ENCODE measurements around the gene RAP1GDS1. TPM values are rescaled to one million over a fixed set of nuclear protein-coding genes. Genes with fewer than 3 reads are reported as not detected.
A peak's percentile ranks its signal among the peaks of the same experiment; 100 is the strongest.

RAP1GDS1 gene
- polyA plus RNA-seq, 1 of the 3 experiments (the other 2 are of a cell fraction): 25.6 TPM

DNA sequence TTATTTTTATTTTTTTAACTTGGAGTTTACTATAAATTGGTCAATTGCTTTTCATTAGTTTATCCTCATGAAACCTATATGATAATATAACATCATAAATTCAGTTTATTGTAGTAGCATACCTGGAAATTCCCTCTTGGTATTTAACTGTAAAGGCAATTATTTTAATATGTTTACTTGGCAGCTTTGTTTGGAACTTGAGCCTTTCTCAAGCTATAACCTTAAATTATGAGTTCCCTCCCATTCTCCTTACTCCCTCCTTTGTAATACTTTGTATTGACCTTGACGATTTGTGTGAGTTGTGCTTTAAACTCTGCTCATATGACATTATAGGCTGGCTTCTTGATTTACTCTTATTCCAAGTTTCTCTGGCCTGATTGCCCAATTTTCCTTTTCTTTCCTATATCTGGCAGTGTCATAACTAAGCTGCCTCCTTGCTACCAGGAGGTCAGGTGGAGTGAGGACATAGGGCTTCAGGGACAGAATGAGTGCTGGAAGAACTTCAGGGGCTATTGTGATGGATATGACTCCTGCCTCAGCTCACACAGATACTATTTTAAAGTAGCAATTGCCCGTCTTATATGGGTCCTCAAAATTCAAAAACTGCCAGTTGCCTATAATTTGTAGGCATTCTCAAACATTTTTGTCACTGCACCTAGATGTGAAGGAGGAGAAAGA, 77.7 kb downstream of the RAP1GDS1 start:
- H3K27me3 ChIP-seq (ENCODE audit: insufficient read depth): no peaks in the 10 kb centered on the region
- H4K20me1 ChIP-seq (ENCODE audit: insufficient read depth): no peaks in the 10 kb centered on the region
- no peak overlapping the region for H3K27ac ChIP-seq (ENCODE audit: low read depth in 2 of 2, low read length in 1 of 2)
- peaks cover 40% of the 10 kb centered on the region for H3K79me2 ChIP-seq (ENCODE audit: insufficient read depth)
- no peak overlapping the region for H3K4me3 ChIP-seq (ENCODE audit: low read depth in 2 of 2, low read length in 1 of 2)
- 98% methylated on average over 2 of the region's 2 CpGs for WGBS (ENCODE audit: low lambda C conversion rate)
- TF ChIP-seq, protein P1, sequence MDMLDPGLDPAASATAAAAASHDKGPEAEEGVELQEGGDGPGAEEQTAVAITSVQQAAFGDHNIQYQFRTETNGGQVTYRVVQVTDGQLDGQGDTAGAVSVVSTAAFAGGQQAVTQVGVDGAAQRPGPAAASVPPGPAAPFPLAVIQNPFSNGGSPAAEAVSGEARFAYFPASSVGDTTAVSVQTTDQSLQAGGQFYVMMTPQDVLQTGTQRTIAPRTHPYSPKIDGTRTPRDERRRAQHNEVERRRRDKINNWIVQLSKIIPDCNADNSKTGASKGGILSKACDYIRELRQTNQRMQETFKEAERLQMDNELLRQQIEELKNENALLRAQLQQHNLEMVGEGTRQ (IDR thresholded peaks at IDR 0.05; ENCODE audit: borderline replicate concordance, low read depth, low read length): no peak
- TF ChIP-seq JUND (IDR thresholded peaks at IDR 0.05): no peak
- H3K9me2 ChIP-seq: no peaks in the 10 kb centered on the region
- DNase-seq: no peak
- H3K9ac ChIP-seq: no peak overlapping the region
- CTCF ChIA-PET: no interaction called here
- no peaks in the 10 kb centered on the region; the same call in 1 of the 2 replicates for H3K9me3 ChIP-seq
- peaks cover 0 to 15% of the 10 kb centered on the region in 2 experiments for H3K36me3 ChIP-seq (replicated peaks in 1 of 2; ENCODE audit: control insufficient read depth in 1 of 2, insufficient read depth in 2 of 2, low read length in 1 of 2)
- no peaks in the 10 kb centered on the region for H3F3A ChIP-seq (replicated peaks; ENCODE audit: insufficient read depth)
- H3K4me2 ChIP-seq: no peak overlapping the region
- H2AFZ ChIP-seq (ENCODE audit: low read depth): no peak overlapping the region
- H3K4me1 ChIP-seq (ENCODE audit: control insufficient read depth in 1 of 2, insufficient read depth in 2 of 2, low read depth in 1 of 2, low read length in 1 of 2): peaks cover 5 to 7% of the 10 kb centered on the region in 2 experiments; a peak in 2 of 4 replicates
- POLR2A ChIA-PET: no interaction called here

DNA sequence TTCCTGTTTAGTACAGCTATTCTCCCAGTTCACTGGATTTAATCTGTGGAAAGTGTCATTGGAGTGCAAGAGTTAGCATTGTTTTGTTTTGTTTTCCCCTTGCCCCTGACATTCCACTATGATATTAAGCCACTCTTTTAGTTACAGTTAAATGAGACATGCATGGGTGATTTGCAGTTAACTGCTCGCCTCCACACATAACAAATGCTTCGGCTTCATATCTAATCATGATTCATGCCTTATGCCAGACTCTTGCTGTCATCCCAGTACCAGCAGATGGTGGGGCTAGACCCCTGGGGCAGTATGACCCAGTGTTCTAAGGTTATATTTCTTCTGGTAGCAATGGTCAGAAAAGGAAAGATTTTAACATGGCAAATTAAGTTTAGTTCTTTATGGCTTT, 80.1 kb downstream of the RAP1GDS1 start:
- no peaks in the 10 kb centered on the region for H3F3A ChIP-seq (replicated peaks; ENCODE audit: insufficient read depth)
- no peaks in the 10 kb centered on the region for H3K27me3 ChIP-seq (ENCODE audit: insufficient read depth)
- ChIA-PET CTCF (interaction anchor here (1.1 kb wide), 1 partner anchor 15 kb away, joined by 3 read pairs; no protein-coding TSS in a partner anchor), POLR2A (no interaction called here)
- H4K20me1 ChIP-seq (ENCODE audit: insufficient read depth): no peaks in the 10 kb centered on the region
- no peaks in the 10 kb centered on the region for H3K9me3 ChIP-seq
- H3K9ac ChIP-seq: no peak overlapping the region
- H3K36me3 ChIP-seq (replicated peaks in 1 of 2; ENCODE audit: control insufficient read depth in 1 of 2, insufficient read depth in 2 of 2, low read length in 1 of 2): peaks cover 6 to 31% of the 10 kb centered on the region in 2 experiments
- no peak overlapping the region for H2AFZ ChIP-seq (ENCODE audit: low read depth)
- peak overlapping the region in 1 of 2 experiments; percentile 45; a peak in 1 of 4 replicates for H3K27ac ChIP-seq (ENCODE audit: low read depth in 2 of 2, low read length in 1 of 2)
- H3K9me2 ChIP-seq: no peaks in the 10 kb centered on the region
- WGBS (ENCODE audit: low lambda C conversion rate): 55% methylated on average over 2 of the region's 2 CpGs
- H3K4me1 ChIP-seq (ENCODE audit: control insufficient read depth in 1 of 2, insufficient read depth in 2 of 2, low read depth in 1 of 2, low read length in 1 of 2): peaks cover 5 to 7% of the 10 kb centered on the region in 2 experiments; a peak in 2 of 4 replicates
- DNase-seq: peak; percentile 72
- peaks cover 45% of the 10 kb centered on the region for H3K79me2 ChIP-seq (ENCODE audit: insufficient read depth)
- H3K4me3 ChIP-seq (ENCODE audit: low read depth in 2 of 2, low read length in 1 of 2): no peak overlapping the region
- H3K4me2 ChIP-seq: no peak overlapping the region
- no peak for TF ChIP-seq USF1 (IDR thresholded peaks at IDR 0.05; ENCODE audit: borderline replicate concordance, low read depth)
- peak; percentile 66 for TF ChIP-seq GATA2 (CRISPR knock-in tag; IDR thresholded peaks at IDR 0.05)
- peak; percentile 63; the same call in 1 of the 2 replicates for TF ChIP-seq MXI1 (IDR thresholded peaks at IDR 0.05; ENCODE audit: low read depth, low read length)
- TF ChIP-seq RXRA (IDR thresholded peaks at IDR 0.05; ENCODE audit: borderline replicate concordance, low read depth): no peak
- no peak for TF ChIP-seq TEAD4 (IDR thresholded peaks at IDR 0.05; ENCODE audit: borderline replicate concordance, insufficient read depth)
- TF ChIP-seq RFX5 (IDR thresholded peaks at IDR 0.05; ENCODE audit: low read length): no peak
- TF ChIP-seq, protein P2, sequence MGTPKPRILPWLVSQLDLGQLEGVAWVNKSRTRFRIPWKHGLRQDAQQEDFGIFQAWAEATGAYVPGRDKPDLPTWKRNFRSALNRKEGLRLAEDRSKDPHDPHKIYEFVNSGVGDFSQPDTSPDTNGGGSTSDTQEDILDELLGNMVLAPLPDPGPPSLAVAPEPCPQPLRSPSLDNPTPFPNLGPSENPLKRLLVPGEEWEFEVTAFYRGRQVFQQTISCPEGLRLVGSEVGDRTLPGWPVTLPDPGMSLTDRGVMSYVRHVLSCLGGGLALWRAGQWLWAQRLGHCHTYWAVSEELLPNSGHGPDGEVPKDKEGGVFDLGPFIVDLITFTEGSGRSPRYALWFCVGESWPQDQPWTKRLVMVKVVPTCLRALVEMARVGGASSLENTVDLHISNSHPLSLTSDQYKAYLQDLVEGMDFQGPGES (IDR thresholded peaks at IDR 0.05; ENCODE audit: low read depth, low read length): no peak
- peak; percentile 25; the same call in 1 of the 2 replicates for TF ChIP-seq TCF12 (IDR thresholded peaks at IDR 0.05)
- peak; percentile 30; the same call in 1 of the 2 replicates for TF ChIP-seq RAD21 (IDR thresholded peaks at IDR 0.05; ENCODE audit: low read length)
- TF ChIP-seq, protein P3, sequence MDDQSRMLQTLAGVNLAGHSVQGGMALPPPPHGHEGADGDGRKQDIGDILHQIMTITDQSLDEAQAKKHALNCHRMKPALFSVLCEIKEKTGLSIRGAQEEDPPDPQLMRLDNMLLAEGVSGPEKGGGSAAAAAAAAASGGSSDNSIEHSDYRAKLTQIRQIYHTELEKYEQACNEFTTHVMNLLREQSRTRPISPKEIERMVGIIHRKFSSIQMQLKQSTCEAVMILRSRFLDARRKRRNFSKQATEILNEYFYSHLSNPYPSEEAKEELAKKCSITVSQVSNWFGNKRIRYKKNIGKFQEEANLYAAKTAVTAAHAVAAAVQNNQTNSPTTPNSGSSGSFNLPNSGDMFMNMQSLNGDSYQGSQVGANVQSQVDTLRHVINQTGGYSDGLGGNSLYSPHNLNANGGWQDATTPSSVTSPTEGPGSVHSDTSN (IDR thresholded peaks at IDR 0.05): peak; percentile 27; the same call in 1 of the 2 replicates
- TF ChIP-seq EP300 (IDR thresholded peaks at IDR 0.05; ENCODE audit: borderline replicate concordance in 1 of 2, low read depth in 1 of 2, low read length in 1 of 2): peak in 1 of 2 experiments; percentile 62; a peak in 2 of 4 replicates
- peak; percentile 32 for TF ChIP-seq CHD2 (IDR thresholded peaks at IDR 0.05; ENCODE audit: low read length, partially characterized antibody)
- no peak for TF ChIP-seq MEF2A (IDR thresholded peaks at IDR 0.05; ENCODE audit: borderline replicate concordance, low read depth)
- no peak for TF ChIP-seq YY1 (IDR thresholded peaks at IDR 0.05; ENCODE audit: low read depth)
- TF ChIP-seq NRF1 (IDR thresholded peaks at IDR 0.05; ENCODE audit: low read depth, low read length): no peak
- TF ChIP-seq, protein P4, sequence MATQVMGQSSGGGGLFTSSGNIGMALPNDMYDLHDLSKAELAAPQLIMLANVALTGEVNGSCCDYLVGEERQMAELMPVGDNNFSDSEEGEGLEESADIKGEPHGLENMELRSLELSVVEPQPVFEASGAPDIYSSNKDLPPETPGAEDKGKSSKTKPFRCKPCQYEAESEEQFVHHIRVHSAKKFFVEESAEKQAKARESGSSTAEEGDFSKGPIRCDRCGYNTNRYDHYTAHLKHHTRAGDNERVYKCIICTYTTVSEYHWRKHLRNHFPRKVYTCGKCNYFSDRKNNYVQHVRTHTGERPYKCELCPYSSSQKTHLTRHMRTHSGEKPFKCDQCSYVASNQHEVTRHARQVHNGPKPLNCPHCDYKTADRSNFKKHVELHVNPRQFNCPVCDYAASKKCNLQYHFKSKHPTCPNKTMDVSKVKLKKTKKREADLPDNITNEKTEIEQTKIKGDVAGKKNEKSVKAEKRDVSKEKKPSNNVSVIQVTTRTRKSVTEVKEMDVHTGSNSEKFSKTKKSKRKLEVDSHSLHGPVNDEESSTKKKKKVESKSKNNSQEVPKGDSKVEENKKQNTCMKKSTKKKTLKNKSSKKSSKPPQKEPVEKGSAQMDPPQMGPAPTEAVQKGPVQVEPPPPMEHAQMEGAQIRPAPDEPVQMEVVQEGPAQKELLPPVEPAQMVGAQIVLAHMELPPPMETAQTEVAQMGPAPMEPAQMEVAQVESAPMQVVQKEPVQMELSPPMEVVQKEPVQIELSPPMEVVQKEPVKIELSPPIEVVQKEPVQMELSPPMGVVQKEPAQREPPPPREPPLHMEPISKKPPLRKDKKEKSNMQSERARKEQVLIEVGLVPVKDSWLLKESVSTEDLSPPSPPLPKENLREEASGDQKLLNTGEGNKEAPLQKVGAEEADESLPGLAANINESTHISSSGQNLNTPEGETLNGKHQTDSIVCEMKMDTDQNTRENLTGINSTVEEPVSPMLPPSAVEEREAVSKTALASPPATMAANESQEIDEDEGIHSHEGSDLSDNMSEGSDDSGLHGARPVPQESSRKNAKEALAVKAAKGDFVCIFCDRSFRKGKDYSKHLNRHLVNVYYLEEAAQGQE (IDR thresholded peaks at IDR 0.05; ENCODE audit: low read depth, low read length): no peak
- TF ChIP-seq, protein P1 (IDR thresholded peaks at IDR 0.05; ENCODE audit: borderline replicate concordance, low read depth, low read length): no peak
